NCI-H1930 (cell line): ENCODE measurements around the gene ACVR1C.
"Not testable (repeated sequence)": the region's sequence is repeated elsewhere in the genome, so short reads cannot be mapped to it uniquely, and the experiment has no call there.

Experiments used
- DNase-seq, 2 experiments: peaks; one replicate each; lab custom pipeline; 2025; lab: John Stamatoyannopoulos, UW

The ACVR1C gene

GRCh38 chr2:157574165-157574564 is 54.5 kb downstream of the ACVR1C start:
- no peak for DNase-seq

GRCh38 chr2:157572725-157573124 is 55.9 kb downstream of the ACVR1C start:
- peak in 1 of 2 experiments; percentile 13 for DNase-seq

GRCh38 chr2:157566623-157567022 is 62.0 kb downstream of the ACVR1C start:
- DNase-seq = not testable (repeated sequence)

- DNase-seq = not testable (repeated sequence)
Measured at GRCh38 chr2:157566113-157566512, 62.6 kb downstream of the ACVR1C start.

GRCh38 chr2:157565550-157565949 is 63.1 kb downstream of the ACVR1C start:
- no peak for DNase-seq

- DNase-seq = no peak
Measured at GRCh38 chr2:157559890-157560289, 68.8 kb downstream of the ACVR1C start.

- DNase-seq = no peak
Measured at GRCh38 chr2:157559461-157559860, 69.2 kb downstream of the ACVR1C start.

- DNase-seq = no peak
Measured at GRCh38 chr2:157559061-157559460, 69.6 kb downstream of the ACVR1C start.

- no peak for DNase-seq
Measured at GRCh38 chr2:157557770-157558169, 70.9 kb downstream of the ACVR1C start.

- DNase-seq = no peak
Measured at GRCh38 chr2:157540102-157540501, 88.6 kb downstream of the ACVR1C start.

- no peak for DNase-seq
Measured at GRCh38 chr2:157538064-157538463, 90.6 kb downstream of the ACVR1C start.

- DNase-seq = no peak
Measured at GRCh38 chr2:157536815-157537214, 91.8 kb downstream of the ACVR1C start.

- no peak for DNase-seq
Measured at GRCh38 chr2:157528963-157529751, 99.5 kb downstream of the ACVR1C start.

GRCh38 chr2:157526070-157526469 is 102.6 kb downstream of the ACVR1C start:
- no peak for DNase-seq

GRCh38 chr2:157523270-157524247 is 105.1 kb downstream of the ACVR1C start:
- DNase-seq = peak in 1 of 2 experiments; percentile 62

GRCh38 chr2:157514966-157515365 is 113.7 kb downstream of the ACVR1C start:
- DNase-seq = not testable (repeated sequence)

- no peak for DNase-seq
Measured at GRCh38 chr2:157509744-157510143, 118.9 kb downstream of the ACVR1C start.

- no peak for DNase-seq
Measured at GRCh38 chr2:157508676-157509075, 120.0 kb downstream of the ACVR1C start.

GRCh38 chr2:157506586-157506985 is 122.1 kb downstream of the ACVR1C start:
- DNase-seq = no peak

- DNase-seq = no peak
Measured at GRCh38 chr2:157504623-157505022, 124.0 kb downstream of the ACVR1C start.

GRCh38 chr2:157501026-157501425 is 127.6 kb downstream of the ACVR1C start:
- DNase-seq = no peak

GRCh38 chr2:157500334-157500733 is 128.3 kb downstream of the ACVR1C start:
- DNase-seq = no peak

- no peak for DNase-seq
Measured at GRCh38 chr2:157498483-157498882, 130.2 kb downstream of the ACVR1C start.
